Measurements from ENCODE around the gene ASB18.

GRCh38 chr2:236223675-236224074 lies 40.5 kb downstream of the ASB18 start:
- TF ChIP-seq, protein P1, sequence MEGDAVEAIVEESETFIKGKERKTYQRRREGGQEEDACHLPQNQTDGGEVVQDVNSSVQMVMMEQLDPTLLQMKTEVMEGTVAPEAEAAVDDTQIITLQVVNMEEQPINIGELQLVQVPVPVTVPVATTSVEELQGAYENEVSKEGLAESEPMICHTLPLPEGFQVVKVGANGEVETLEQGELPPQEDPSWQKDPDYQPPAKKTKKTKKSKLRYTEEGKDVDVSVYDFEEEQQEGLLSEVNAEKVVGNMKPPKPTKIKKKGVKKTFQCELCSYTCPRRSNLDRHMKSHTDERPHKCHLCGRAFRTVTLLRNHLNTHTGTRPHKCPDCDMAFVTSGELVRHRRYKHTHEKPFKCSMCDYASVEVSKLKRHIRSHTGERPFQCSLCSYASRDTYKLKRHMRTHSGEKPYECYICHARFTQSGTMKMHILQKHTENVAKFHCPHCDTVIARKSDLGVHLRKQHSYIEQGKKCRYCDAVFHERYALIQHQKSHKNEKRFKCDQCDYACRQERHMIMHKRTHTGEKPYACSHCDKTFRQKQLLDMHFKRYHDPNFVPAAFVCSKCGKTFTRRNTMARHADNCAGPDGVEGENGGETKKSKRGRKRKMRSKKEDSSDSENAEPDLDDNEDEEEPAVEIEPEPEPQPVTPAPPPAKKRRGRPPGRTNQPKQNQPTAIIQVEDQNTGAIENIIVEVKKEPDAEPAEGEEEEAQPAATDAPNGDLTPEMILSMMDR (conservative IDR thresholded peaks at IDR 0.05; ENCODE audit: low read length) = no peak
- TF ChIP-seq EZH2phosphoT487 (IDR thresholded peaks at IDR 0.05; ENCODE audit: borderline replicate concordance) = no peak

All from Loucy (cell line).